Neural cell (in vitro differentiated cells): ENCODE data around the gene RPS4Y2. TPM values are rescaled to one million over a fixed set of nuclear protein-coding genes. Genes with fewer than 3 reads are reported as not detected.

Source experiments
- H2AFZ ChIP-seq: fragments of 200-600, 300-800 bp; sonication (generic), shearing (Covaris generic); 2 replicates; pipeline ENCODE4 v1.6.0; 2014; ENCODE audit warnings: low read depth, mild to moderate bottlenecking, antibody characterized with exemption, low read length, moderate library complexity
- H3F3A ChIP-seq: fragments of 200-600 bp; shearing (Covaris generic); 2 replicates; pipeline ENCODE4 v1.6.1; 2016; ENCODE audit warnings: mild to moderate bottlenecking, moderate library complexity, mixed read lengths, antibody characterized with exemption, low read length; ENCODE audit not compliant: insufficient read depth, poor library complexity, severe bottlenecking
- H3K27ac ChIP-seq: fragments of 200-600, 300-800 bp; sonication (generic), shearing (Covaris generic); 2 replicates; pipeline ENCODE4 v1.5.1; 2014; ENCODE audit warnings: mild to moderate bottlenecking, low read length, moderate library complexity
- H3K27me3 ChIP-seq: fragments of 300-800, 200-600 bp; sonication (generic), shearing (Covaris generic); 2 replicates; pipeline ENCODE4 v1.6.0; 2014; ENCODE audit warnings: mild to moderate bottlenecking, low read depth, low read length, moderate library complexity; ENCODE audit not compliant: insufficient read depth
- H3K36me3 ChIP-seq: fragments of 300-800, 200-600 bp; sonication (generic), shearing (Covaris generic); 2 replicates; pipeline ENCODE4 v1.5.1; 2014; ENCODE audit warnings: mild to moderate bottlenecking, antibody characterized with exemption, low read length, moderate library complexity; ENCODE audit not compliant: insufficient read depth
- H3K4me2 ChIP-seq: fragments of 300-800, 200-600 bp; sonication (generic), shearing (Covaris generic); 2 replicates; pipeline ENCODE4 v1.6.0; 2014; ENCODE audit warnings: mild to moderate bottlenecking, low read length
- H3K4me3 ChIP-seq: fragments of 300-800, 200-600 bp; sonication (generic), shearing (Covaris generic); 2 replicates; pipeline ENCODE4 v1.5.1; 2014; ENCODE audit warnings: mild to moderate bottlenecking, low read length, moderate library complexity
- H3K79me2 ChIP-seq: fragments of 200-600 bp; shearing (Covaris generic); replicated peaks from 2 replicates; pipeline ENCODE4 v1.6.0; 2014; ENCODE audit warnings: mild to moderate bottlenecking, low read length, moderate library complexity; ENCODE audit not compliant: insufficient read depth
- H3K9ac ChIP-seq: fragments of 300-800, 200-600 bp; sonication (generic), shearing (Covaris generic); 2 replicates; pipeline ENCODE4 v1.6.1; 2016; ENCODE audit warnings: mild to moderate bottlenecking, low read length, mixed read lengths
- H3K9me2 ChIP-seq: fragments of 200-600 bp; shearing (Covaris generic); 2 replicates; pipeline ENCODE4 v1.6.1; 2016; ENCODE audit warnings: mild to moderate bottlenecking, low read length, mixed read lengths; ENCODE audit not compliant: insufficient read depth
- H3K9me3 ChIP-seq: fragments of 200-600, 300-800 bp; sonication (generic), shearing (Covaris generic); 2 replicates; pipeline ENCODE4 v1.6.1; 2016; ENCODE audit warnings: mild to moderate bottlenecking, mixed run types, low read length, moderate library complexity, mixed read lengths
- H4K20me1 ChIP-seq: fragments of 200-600 bp; shearing (Covaris generic); 2 replicates; pipeline ENCODE4 v1.6.1; 2016; ENCODE audit warnings: mild to moderate bottlenecking, mixed run types; ENCODE audit not compliant: insufficient read depth
- EP300 ChIP-seq: fragments of 450-650 bp; conservative IDR thresholded peaks from 2 replicates; pipeline ENCODE4 v1.6.1; 2014; ENCODE audit warnings: antibody characterized with exemption, mild to moderate bottlenecking, moderate library complexity; ENCODE audit not compliant: poor library complexity, severe bottlenecking
- EZH2 ChIP-seq: fragments of 200-600, 300-800 bp; shearing (Covaris generic), sonication (generic); IDR thresholded peaks from 2 replicates; pipeline ENCODE4 v1.6.1; 2014; ENCODE audit warnings: antibody characterized with exemption, low read length, borderline replicate concordance, mild to moderate bottlenecking; ENCODE audit not compliant: insufficient read depth, poor library complexity, severe bottlenecking
- MXI1 ChIP-seq: fragments of 450-650 bp; conservative IDR thresholded peaks from 2 replicates; pipeline ENCODE4 v1.6.1; 2014; ENCODE audit warnings: antibody characterized with exemption, mild to moderate bottlenecking; ENCODE audit not compliant: poor library complexity, severe bottlenecking
- POLR2AphosphoS5 ChIP-seq: IDR thresholded peaks from 2 replicates; pipeline ENCODE4 v1.6.1; 2012
- RAD21 ChIP-seq: fragments of 450-650 bp; conservative IDR thresholded peaks from 2 replicates; pipeline ENCODE4 v1.6.1; 2014; ENCODE audit warnings: antibody characterized with exemption, mild to moderate bottlenecking, moderate library complexity
- SMC3 ChIP-seq: fragments of 450-650 bp; conservative IDR thresholded peaks from 2 replicates; pipeline ENCODE4 v1.6.1; 2014; ENCODE audit warnings: antibody characterized with exemption, mild to moderate bottlenecking, moderate library complexity; ENCODE audit not compliant: poor library complexity
- TAF1 ChIP-seq: IDR thresholded peaks from 2 replicates; pipeline ENCODE4 v1.6.1; 2012; ENCODE audit warnings: low read depth
- polyA plus RNA-seq: library from polyadenylated mRNA; depleted of rRNA; stranded (reverse); fragments of >200 nt; gene quantifications from 2 replicates; pipeline ENCODE4 v1.2.3, GENCODE V29; 2014
- TF ChIP-seq, protein P1 (sequence below): fragments of 450-650 bp; IDR thresholded peaks from 2 replicates; pipeline ENCODE4 v1.5.1; 2014; ENCODE audit warnings: antibody characterized with exemption, mild to moderate bottlenecking, moderate library complexity; ENCODE audit not compliant: poor library complexity, severe bottlenecking
- TF ChIP-seq, protein P2 (sequence below): IDR thresholded peaks from 2 replicates; pipeline ENCODE4 v1.6.1; 2012; ENCODE audit warnings: borderline replicate concordance

Gene RPS4Y2
- polyA plus RNA-seq, 1 donor from 2014 or later: not detected

DNA sequence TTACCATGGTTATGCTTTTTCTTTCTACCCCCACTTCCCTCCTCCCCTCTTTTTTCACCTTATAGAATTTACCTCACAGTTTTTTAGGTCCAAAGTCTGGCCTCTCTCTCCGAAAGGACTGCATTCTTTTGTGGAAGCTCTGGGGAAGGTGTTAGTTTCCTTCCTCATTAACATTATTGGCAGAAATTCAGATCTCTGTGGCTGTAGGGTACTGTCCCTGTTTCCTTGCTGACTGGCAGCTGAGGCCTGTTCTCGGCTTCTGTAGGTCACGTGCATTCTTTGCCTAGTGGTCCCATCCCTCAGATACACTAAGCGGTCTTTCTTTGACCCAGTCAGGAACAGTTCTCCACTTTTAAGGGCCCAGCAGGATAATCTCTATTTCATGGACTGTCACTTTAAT is 25.5 kb downstream of the RPS4Y2 start:
- Histone ChIP-seq H3K79me2 (no peaks in the 10 kb centered on the region), H3K36me3 (no peaks in the 10 kb centered on the region), H3K27me3 (no peaks in the 10 kb centered on the region), H4K20me1 (no peaks in the 10 kb centered on the region), H3K9me3 (no peaks in the 10 kb centered on the region), H3F3A (no peaks in the 10 kb centered on the region), H3K9me2 (no peaks in the 10 kb centered on the region), H2AFZ (no peak overlapping the region), H3K9ac (no peak overlapping the region), H3K27ac (no peak overlapping the region), H3K4me3 (no peak overlapping the region), H3K4me2 (no peak overlapping the region)
- TF ChIP-seq SMC3: no peak
- no peak for TF ChIP-seq EP300
- TF ChIP-seq EZH2: no peak
- no peak for TF ChIP-seq MXI1
- TF ChIP-seq RAD21: no peak
- TF ChIP-seq, protein P1, sequence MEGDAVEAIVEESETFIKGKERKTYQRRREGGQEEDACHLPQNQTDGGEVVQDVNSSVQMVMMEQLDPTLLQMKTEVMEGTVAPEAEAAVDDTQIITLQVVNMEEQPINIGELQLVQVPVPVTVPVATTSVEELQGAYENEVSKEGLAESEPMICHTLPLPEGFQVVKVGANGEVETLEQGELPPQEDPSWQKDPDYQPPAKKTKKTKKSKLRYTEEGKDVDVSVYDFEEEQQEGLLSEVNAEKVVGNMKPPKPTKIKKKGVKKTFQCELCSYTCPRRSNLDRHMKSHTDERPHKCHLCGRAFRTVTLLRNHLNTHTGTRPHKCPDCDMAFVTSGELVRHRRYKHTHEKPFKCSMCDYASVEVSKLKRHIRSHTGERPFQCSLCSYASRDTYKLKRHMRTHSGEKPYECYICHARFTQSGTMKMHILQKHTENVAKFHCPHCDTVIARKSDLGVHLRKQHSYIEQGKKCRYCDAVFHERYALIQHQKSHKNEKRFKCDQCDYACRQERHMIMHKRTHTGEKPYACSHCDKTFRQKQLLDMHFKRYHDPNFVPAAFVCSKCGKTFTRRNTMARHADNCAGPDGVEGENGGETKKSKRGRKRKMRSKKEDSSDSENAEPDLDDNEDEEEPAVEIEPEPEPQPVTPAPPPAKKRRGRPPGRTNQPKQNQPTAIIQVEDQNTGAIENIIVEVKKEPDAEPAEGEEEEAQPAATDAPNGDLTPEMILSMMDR: no peak
- TF ChIP-seq, protein P2, sequence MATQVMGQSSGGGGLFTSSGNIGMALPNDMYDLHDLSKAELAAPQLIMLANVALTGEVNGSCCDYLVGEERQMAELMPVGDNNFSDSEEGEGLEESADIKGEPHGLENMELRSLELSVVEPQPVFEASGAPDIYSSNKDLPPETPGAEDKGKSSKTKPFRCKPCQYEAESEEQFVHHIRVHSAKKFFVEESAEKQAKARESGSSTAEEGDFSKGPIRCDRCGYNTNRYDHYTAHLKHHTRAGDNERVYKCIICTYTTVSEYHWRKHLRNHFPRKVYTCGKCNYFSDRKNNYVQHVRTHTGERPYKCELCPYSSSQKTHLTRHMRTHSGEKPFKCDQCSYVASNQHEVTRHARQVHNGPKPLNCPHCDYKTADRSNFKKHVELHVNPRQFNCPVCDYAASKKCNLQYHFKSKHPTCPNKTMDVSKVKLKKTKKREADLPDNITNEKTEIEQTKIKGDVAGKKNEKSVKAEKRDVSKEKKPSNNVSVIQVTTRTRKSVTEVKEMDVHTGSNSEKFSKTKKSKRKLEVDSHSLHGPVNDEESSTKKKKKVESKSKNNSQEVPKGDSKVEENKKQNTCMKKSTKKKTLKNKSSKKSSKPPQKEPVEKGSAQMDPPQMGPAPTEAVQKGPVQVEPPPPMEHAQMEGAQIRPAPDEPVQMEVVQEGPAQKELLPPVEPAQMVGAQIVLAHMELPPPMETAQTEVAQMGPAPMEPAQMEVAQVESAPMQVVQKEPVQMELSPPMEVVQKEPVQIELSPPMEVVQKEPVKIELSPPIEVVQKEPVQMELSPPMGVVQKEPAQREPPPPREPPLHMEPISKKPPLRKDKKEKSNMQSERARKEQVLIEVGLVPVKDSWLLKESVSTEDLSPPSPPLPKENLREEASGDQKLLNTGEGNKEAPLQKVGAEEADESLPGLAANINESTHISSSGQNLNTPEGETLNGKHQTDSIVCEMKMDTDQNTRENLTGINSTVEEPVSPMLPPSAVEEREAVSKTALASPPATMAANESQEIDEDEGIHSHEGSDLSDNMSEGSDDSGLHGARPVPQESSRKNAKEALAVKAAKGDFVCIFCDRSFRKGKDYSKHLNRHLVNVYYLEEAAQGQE: no peak
- TF ChIP-seq TAF1: no peak
- TF ChIP-seq POLR2AphosphoS5: no peak

DNA sequence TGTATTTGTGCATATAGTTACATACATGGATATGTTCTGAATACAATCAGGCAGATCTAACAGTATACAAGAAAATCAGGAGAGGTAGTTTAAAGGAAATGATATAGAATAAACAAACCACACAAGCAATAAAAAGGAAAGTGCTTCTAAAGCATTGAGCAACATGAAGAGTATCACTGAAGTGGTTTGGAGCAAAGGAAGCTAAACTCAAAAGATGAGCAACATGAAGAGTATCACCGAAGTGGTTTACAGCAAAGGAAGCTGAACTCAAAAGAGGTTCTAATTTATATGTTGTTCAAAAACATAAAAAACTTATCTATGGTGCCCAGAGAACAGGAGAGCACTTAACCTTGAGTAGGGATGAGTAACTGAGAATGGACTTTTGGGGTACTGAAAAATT is 29.1 kb downstream of the RPS4Y2 start:
- H3K79me2 ChIP-seq: no peaks in the 10 kb centered on the region
- H3K27ac ChIP-seq: no peak overlapping the region
- H3K9me2 ChIP-seq: no peaks in the 10 kb centered on the region
- H3F3A ChIP-seq: no peaks in the 10 kb centered on the region
- H3K9me3 ChIP-seq: no peaks in the 10 kb centered on the region
- H4K20me1 ChIP-seq: no peaks in the 10 kb centered on the region
- no peak overlapping the region for H3K4me2 ChIP-seq
- H3K36me3 ChIP-seq: no peaks in the 10 kb centered on the region
- H3K27me3 ChIP-seq: no peaks in the 10 kb centered on the region
- H3K4me3 ChIP-seq: no peak overlapping the region
- no peak for TF ChIP-seq TAF1
- no peak overlapping the region for H2AFZ ChIP-seq
- no peak overlapping the region for H3K9ac ChIP-seq

DNA sequence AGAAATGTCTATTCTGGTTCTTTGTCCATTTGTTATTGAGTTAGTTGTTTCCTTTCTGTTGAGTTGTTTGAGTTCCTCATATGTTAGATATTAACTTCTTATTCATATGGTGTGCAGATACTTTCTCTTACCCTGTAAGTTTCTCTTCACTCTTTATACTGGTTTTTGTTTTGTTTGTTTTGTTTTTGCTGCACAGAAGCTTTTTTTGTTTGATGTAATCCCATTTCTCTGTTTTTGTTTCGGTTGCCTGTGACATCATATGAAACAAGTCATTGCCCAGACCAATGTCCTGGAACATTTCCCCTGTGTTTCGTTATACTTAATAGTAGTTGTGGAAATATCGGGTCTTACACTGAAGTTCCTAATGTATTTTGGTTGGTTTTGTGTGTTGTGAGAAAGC is 31.2 kb downstream of the RPS4Y2 start:
- H3K9me3 ChIP-seq: no peaks in the 10 kb centered on the region
- H3K4me3 ChIP-seq: no peak overlapping the region
- no peak overlapping the region for H3K27ac ChIP-seq
- H3K27me3 ChIP-seq: no peaks in the 10 kb centered on the region
- H2AFZ ChIP-seq: no peak overlapping the region
- no peaks in the 10 kb centered on the region for H3K79me2 ChIP-seq
- H3K4me2 ChIP-seq: no peak overlapping the region
- H3K9ac ChIP-seq: no peak overlapping the region
- H3F3A ChIP-seq: no peaks in the 10 kb centered on the region
- no peak for TF ChIP-seq MXI1
- no peak for TF ChIP-seq RAD21
- TF ChIP-seq TAF1: no peak
- TF ChIP-seq POLR2AphosphoS5: no peak
- TF ChIP-seq, protein P1: no peak
- TF ChIP-seq SMC3: no peak
- TF ChIP-seq EZH2: no peak
- TF ChIP-seq, protein P2: no peak
- TF ChIP-seq EP300: no peak
- no peaks in the 10 kb centered on the region for H4K20me1 ChIP-seq
- no peaks in the 10 kb centered on the region for H3K36me3 ChIP-seq
- H3K9me2 ChIP-seq: no peaks in the 10 kb centered on the region
